Omental fat pad (tissue), 4 donors: Measurements from ENCODE around the gene CMTM7. TPM values are rescaled to one million over a fixed set of nuclear protein-coding genes. Genes with fewer than 3 reads are reported as not detected.
"Not testable (repeated sequence)": the region's sequence is repeated elsewhere in the genome, so short reads cannot be mapped to it uniquely, and the experiment has no call there.

ENCODE experiments used
- ATAC-seq: fragments of 150-250 bp; one replicate; pipeline ENCODE4 v1.9.1; 2016; ENCODE audit warnings: mild to moderate bottlenecking, moderate library complexity; ENCODE audit not compliant: low FRiP score
- DNase-seq: peaks from one replicate; pipeline ENCODE4 v3.0.0-alpha.2; 2019; ENCODE audit warnings: low spot score
- total RNA-seq, 4 donors: library from RNA; depleted of rRNA; stranded (reverse); fragments of >200 nt; gene quantifications; one replicate each; pipeline ENCODE4 v1.1.0, GENCODE V29; 2016
- TF ChIP-seq, protein P1 (sequence below), 3 donors: fragments of 450-650 bp; IDR thresholded peaks; one replicate each; pipeline ENCODE4 v1.5.1; 2016 to 2017; ENCODE audit warnings: antibody characterized with exemption in 3 of 3, mild to moderate bottlenecking in 3 of 3, moderate library complexity in 2 of 3

Gene CMTM7
- total RNA-seq, 4 donors from 2014 or later = 18.0 to 34.7 (median 31.3) TPM

DNA sequence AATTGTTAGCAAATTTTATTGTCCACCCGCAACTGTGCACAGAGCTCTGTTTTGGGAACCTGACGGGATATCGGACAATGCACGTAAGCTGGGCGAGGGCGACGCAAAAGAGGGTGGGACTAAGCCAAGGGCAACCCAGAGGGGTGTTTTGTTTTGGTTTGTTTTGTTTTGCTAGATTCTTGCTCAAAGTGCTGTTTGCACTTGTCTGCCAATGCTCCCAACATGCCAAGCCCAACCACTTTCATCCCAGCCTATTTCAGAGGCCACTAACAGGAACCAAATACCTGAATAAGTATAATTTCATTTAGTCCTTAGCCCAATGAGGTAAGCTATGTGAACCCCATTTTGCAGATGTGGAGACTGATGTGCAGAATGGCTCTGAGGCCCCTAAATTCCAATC, 9.7 kb upstream of the CMTM7 start:
- DNase-seq = no peak
- no peak for ATAC-seq
- TF ChIP-seq, protein P1, sequence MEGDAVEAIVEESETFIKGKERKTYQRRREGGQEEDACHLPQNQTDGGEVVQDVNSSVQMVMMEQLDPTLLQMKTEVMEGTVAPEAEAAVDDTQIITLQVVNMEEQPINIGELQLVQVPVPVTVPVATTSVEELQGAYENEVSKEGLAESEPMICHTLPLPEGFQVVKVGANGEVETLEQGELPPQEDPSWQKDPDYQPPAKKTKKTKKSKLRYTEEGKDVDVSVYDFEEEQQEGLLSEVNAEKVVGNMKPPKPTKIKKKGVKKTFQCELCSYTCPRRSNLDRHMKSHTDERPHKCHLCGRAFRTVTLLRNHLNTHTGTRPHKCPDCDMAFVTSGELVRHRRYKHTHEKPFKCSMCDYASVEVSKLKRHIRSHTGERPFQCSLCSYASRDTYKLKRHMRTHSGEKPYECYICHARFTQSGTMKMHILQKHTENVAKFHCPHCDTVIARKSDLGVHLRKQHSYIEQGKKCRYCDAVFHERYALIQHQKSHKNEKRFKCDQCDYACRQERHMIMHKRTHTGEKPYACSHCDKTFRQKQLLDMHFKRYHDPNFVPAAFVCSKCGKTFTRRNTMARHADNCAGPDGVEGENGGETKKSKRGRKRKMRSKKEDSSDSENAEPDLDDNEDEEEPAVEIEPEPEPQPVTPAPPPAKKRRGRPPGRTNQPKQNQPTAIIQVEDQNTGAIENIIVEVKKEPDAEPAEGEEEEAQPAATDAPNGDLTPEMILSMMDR (IDR thresholded peaks at IDR 0.05) = no peak

DNA sequence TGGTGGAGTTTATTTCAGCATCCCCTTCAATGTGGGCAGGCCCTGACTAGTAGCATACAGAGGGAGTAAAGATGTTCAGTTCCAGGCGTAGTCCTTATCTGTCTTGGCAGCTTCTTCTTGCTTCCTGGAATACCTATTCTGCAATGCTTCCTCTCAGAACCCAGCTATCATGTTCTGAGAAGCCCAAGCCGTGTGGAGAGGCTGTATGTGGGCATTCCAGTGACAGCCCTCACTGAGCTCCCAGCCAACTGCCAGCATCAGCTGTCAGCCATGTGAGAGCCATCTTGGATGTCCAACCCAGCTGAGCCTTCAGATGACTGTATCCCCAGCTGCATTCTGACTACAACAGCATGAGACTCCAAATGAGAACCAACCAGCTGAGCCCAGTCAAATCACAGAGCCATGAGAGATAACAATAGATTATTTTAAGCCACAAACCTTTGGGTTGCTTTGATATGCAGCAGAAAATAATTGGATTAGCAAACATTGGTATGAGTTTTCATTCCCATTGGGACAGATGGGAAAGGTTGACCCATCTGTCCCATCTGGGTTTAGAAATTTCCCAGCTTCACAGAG, 8.4 kb upstream of the CMTM7 start:
- ATAC-seq (peak; percentile 25), DNase-seq (no peak)
- TF ChIP-seq, protein P1 (IDR thresholded peaks at IDR 0.05) = no peak

DNA sequence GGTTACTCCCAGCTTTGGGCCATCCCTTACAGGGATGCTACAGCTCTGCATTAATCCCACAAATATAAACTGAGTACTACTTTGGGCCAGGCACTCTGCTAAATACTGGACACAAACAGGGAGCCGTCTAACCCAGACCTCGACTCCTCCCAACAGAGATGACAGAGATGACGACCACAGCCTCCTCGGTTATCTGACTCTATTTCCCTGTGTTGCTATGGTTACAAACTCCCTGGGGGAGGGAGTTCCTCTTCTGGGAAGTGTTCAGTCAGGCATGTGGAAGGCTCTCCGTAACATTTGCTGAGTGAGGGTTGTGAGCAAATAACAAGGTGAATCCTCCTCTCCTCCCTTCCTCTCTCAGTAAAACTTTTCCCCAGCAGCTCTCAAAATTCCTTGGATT, 6.7 kb upstream of the CMTM7 start:
- DNase-seq = no peak
- TF ChIP-seq, protein P1 (IDR thresholded peaks at IDR 0.05) = no peak
- ATAC-seq = peak; percentile 42

DNA sequence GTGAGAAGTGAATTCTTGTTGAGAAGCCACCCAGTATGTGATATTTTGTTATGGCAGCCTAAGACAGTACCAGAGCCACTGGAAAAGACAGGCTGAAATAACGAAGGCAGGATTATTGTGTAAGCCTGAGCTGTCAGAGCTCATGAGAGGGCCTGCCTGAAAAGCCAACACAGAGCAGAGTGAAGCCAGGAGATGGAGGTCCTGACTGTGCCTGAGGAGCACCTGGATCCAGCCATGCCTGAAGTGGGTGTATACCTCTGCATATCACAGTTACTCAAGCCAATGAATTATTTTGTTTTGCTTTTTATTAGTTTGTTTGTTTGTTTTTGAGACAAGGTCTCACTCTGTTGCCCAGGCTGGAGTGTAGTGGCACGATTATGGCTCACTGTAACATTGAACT, 4.1 kb upstream of the CMTM7 start:
- ATAC-seq = no peak
- TF ChIP-seq, protein P1 (IDR thresholded peaks at IDR 0.05) = no peak
- no peak for DNase-seq

DNA sequence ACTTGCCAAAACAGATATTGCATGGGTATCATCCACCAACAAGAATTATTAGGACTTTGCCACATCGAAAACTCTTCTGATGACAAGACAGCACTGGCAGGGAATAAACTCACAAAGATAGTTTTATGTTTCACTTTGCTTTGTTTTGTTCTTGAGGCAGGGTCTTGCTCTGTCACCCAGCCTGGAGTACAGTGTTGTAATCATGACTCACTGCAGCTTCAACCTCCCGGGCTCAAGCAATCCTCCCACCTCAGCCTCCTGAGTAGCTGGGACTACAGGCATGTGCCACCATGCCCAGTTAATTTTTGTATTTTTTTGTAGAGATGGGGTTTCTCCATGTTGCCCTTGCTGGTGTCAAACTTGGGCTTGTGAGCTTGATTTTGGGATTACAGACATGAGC, 2.1 kb upstream of the CMTM7 start:
- not testable (repeated sequence) for ATAC-seq, DNase-seq

DNA sequence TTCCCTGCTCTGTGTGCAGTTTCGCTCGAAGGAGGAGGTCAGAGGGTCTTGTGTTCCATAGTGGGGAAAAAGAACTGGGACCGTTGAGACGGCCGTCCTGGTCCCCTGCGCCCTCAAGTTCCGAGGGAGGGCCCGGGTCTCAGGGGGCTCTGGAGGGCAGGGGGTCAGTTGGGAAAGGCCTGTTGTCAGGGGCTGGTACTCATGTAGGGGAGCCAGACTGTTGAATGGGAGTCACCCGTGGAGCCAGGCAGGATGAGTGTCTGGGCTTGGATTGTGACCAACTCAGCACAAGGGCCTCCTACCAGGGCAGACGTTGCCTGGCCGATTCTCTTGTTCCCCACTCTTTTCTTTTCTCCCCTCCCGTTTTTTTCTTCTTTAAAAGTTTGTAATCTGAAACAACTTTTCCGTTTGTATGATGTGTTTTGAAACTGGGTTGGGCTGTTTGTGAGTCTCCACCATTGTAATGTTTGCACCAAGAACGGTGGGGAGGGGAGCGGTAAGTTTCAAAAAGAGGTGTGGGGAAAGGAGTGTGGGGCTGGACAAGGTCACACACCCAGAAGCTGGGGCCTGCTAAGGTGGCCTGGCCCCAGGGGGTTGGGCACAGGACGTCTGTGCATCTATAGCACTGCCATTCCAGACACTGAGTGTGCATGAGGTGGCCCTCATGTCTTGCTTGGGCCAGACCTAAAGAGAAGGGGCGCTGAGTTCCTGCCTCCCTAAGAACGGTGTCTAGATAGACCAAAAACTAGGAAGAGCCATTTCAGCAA, 1.1 kb downstream of the CMTM7 start:
- DNase-seq = peak; percentile 37
- TF ChIP-seq, protein P1 (IDR thresholded peaks at IDR 0.05) = no peak
- ATAC-seq = peak; percentile 81

DNA sequence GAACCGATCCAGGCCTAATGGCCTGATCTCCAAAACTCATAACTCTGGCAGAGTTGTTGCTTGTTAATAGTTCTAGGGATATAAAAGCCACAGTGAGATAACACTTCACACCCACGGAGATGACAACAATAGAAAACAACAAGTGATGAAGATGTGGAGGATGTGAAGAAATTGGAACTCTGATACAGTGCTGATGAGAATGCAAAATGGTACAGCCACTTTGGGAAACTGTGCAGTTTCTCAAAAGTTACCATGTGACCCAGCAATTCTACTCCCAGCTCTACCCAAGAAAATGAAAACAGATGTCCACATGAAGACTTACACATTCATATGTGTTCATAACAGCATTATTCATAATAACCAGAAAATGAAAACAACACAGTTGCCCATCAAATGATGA, 3.8 kb downstream of the CMTM7 start:
- DNase-seq = no peak
- TF ChIP-seq, protein P1 (IDR thresholded peaks at IDR 0.05) = no peak

More for the DNA sequence above, 3.8 kb downstream of the CMTM7 start:
- ATAC-seq = no peak
